SK-N-SH (cell line): ENCODE measurements around the gene SNX8. TPM values are rescaled to one million over a fixed set of nuclear protein-coding genes. Genes with fewer than 3 reads are reported as not detected.
"Not testable (repeated sequence)": the region's sequence is repeated elsewhere in the genome, so short reads cannot be mapped to it uniquely, and the experiment has no call there.

ENCODE experiments used
- CTCF ChIA-PET: fragments of 300-600, 350-600 bp; formaldehyde crosslinking; extraction: SDS; loops from one replicate; lab custom pipeline; 2021; lab: Yijun Ruan, JAX
- POLR2A ChIA-PET: fragments of 350-600 bp; sonication (Branson Sonifier 250); formaldehyde crosslinking; extraction: SDS; loops from one replicate; lab custom pipeline; 2020; ENCODE audit warnings: antibody characterized with exemption, inconsistent platforms; lab: Yijun Ruan, JAX
- DNase-seq: peaks from one replicate; pipeline ENCODE4 v3.0.0; 2012
- H2AFZ ChIP-seq: fragments of 200-600 bp; sonication (generic); 2 replicates; pipeline ENCODE4 v1.8.1; 2016; ENCODE audit warnings: antibody characterized with exemption, mild to moderate bottlenecking, low read depth
- H3F3A ChIP-seq: fragments of 200-600 bp; sonication (generic); replicated peaks from 2 replicates; pipeline ENCODE3; 2016; ENCODE audit warnings: antibody characterized with exemption, mild to moderate bottlenecking; ENCODE audit not compliant: insufficient read depth
- H3K27ac ChIP-seq, 2 experiments: fragments of 200-500 bp in 1 of 2; fragments of 200-600 bp in 1 of 2; sonication (Bioruptor generic) in 1 of 2; sonication (generic), shearing (Covaris generic) in 1 of 2; 2 replicates each; pipeline versions ENCODE4 v1.5.1 to v1.6.1; 2014 to 2016; ENCODE audit warnings: low read depth in 2 of 2, inconsistent platforms in 1 of 2, low read length in 1 of 2, mild to moderate bottlenecking in 1 of 2, mixed read lengths in 1 of 2
- H3K27me3 ChIP-seq: fragments of 200-600 bp; sonication (generic), shearing (Covaris generic); 2 replicates; pipeline ENCODE4 v1.6.1; 2016; ENCODE audit warnings: mixed run types; ENCODE audit not compliant: insufficient read depth
- H3K36me3 ChIP-seq, 2 experiments: fragments of 200-500 bp in 1 of 2; fragments of 200-600 bp in 1 of 2; sonication (Bioruptor generic) in 1 of 2; sonication (generic) in 1 of 2; replicated peaks in 1 of 2; 2 replicates each; pipeline versions ENCODE3 to v1.5.1; 2014 to 2016; ENCODE audit warnings: low read length in 1 of 2, mild to moderate bottlenecking in 1 of 2; ENCODE audit not compliant: insufficient read depth in 2 of 2, control insufficient read depth in 1 of 2
- H3K4me1 ChIP-seq, 2 experiments: fragments of 200-500 bp in 1 of 2; fragments of 200-600 bp in 1 of 2; sonication (Bioruptor generic) in 1 of 2; sonication (generic), shearing (Covaris generic) in 1 of 2; 2 replicates each; pipeline versions ENCODE4 v1.5.1 to v1.6.1; 2014 to 2016; ENCODE audit warnings: low read depth in 1 of 2, low read length in 1 of 2, mixed run types in 1 of 2; ENCODE audit not compliant: insufficient read depth in 2 of 2, control insufficient read depth in 1 of 2
- H3K4me2 ChIP-seq: fragments of 200-600 bp; sonication (generic), shearing (Covaris generic); 2 replicates; pipeline ENCODE4 v1.6.1; 2017; ENCODE audit warnings: mixed run types
- H3K4me3 ChIP-seq, 2 experiments: fragments of 200-500 bp in 1 of 2; fragments of 200-600 bp in 1 of 2; sonication (Bioruptor generic) in 1 of 2; sonication (generic), shearing (Covaris generic) in 1 of 2; 2 replicates each; pipeline versions ENCODE4 v1.5.1 to v1.8.1; 2014 to 2016; ENCODE audit warnings: low read depth in 2 of 2, inconsistent platforms in 1 of 2, low read length in 1 of 2, mild to moderate bottlenecking in 1 of 2, mixed read lengths in 1 of 2, moderate library complexity in 1 of 2
- H3K79me2 ChIP-seq: fragments of 200-600 bp; sonication (generic); 2 replicates; pipeline ENCODE4 v1.8.1; 2017; ENCODE audit warnings: mild to moderate bottlenecking; ENCODE audit not compliant: insufficient read depth
- H3K9ac ChIP-seq: fragments of 200-600 bp; sonication (generic); 2 replicates; pipeline ENCODE4 v1.6.1; 2017; ENCODE audit warnings: mixed run types
- H3K9me2 ChIP-seq: fragments of 200-600 bp; sonication (generic); 2 replicates; pipeline ENCODE4 v1.6.1; 2017; ENCODE audit warnings: mixed run types
- H3K9me3 ChIP-seq: fragments of 200-600 bp; sonication (generic); 2 replicates; pipeline ENCODE4 v1.6.1; 2017; ENCODE audit warnings: mixed run types, mild to moderate bottlenecking, moderate library complexity
- H4K20me1 ChIP-seq: fragments of 200-600 bp; sonication (generic); 2 replicates; pipeline ENCODE4 v1.6.1; 2017; ENCODE audit warnings: mild to moderate bottlenecking, mixed run types; ENCODE audit not compliant: insufficient read depth
- CHD2 ChIP-seq: fragments of 150-350 bp; IDR thresholded peaks from 2 replicates; pipeline ENCODE4 v1.6.1; 2018; ENCODE audit warnings: low read length; ENCODE audit not compliant: partially characterized antibody
- EP300 ChIP-seq, 2 experiments: IDR thresholded peaks; 2 replicates each; pipeline versions ENCODE4 v1.4.0 to v1.6.1; 2012; ENCODE audit warnings: borderline replicate concordance in 1 of 2, low read depth in 1 of 2, low read length in 1 of 2
- FOSL2 ChIP-seq: IDR thresholded peaks from 2 replicates; pipeline ENCODE4 v1.4.0; 2012; ENCODE audit warnings: low read depth, mild to moderate bottlenecking, moderate library complexity, borderline replicate concordance
- FOXM1 ChIP-seq: IDR thresholded peaks from 2 replicates; pipeline ENCODE4 v1.4.0; 2012; ENCODE audit warnings: low read depth, mild to moderate bottlenecking
- MXI1 ChIP-seq: IDR thresholded peaks from 2 replicates; pipeline ENCODE4 v1.6.1; 2012; ENCODE audit warnings: mild to moderate bottlenecking, low read depth, low read length, improper control_type of control experiment
- RAD21 ChIP-seq: IDR thresholded peaks from 2 replicates; pipeline ENCODE4 v1.6.1; 2012; ENCODE audit warnings: mild to moderate bottlenecking, low read length
- WGBS: methylation state at CpG from one replicate; pipeline ENCODE4 v1.1.6; 2017; ENCODE audit warnings: low lambda C conversion rate; 5-methylcytosine and 5-hydroxymethylcytosine counted together
- polyA plus RNA-seq, 3 experiments: library from polyadenylated mRNA; depleted of rRNA; stranded (reverse); fragments of >200 nt; gene quantifications; 2 replicates each; pipeline ENCODE4 v1.2.3, GENCODE V29; 2012
- TF ChIP-seq, protein P1 (sequence below): IDR thresholded peaks from 2 replicates; pipeline ENCODE4; 2012
- TF ChIP-seq, protein P2 (sequence below): IDR thresholded peaks from 2 replicates; pipeline ENCODE4 v1.4.0; 2012; ENCODE audit warnings: low read depth, borderline replicate concordance

Gene SNX8
- polyA plus RNA-seq, 1 of the 3 experiments (the other 2 are of a cell fraction), result 20.6 TPM

DNA sequence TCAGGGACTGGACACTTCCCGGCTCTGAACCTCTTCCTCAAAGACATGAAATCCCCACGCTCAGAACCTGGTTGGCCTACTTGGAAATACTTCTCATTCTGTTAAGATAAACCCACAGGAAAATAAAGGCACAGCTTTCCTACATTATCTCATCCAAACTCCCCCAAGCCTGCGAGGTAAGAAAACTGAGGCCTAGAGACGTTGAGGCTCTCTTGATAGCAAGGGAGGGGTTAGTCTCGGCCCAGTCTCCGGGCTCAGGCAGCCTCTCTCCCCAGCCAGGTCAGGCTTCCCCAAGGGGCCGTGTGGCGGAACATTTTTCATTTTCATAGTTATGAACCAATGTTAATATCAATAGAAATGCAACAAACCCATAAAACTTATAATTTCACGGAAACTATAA, 35.8 kb upstream of the SNX8 start:
- H3K36me3 ChIP-seq, result no peaks in the 10 kb centered on the region
- TF ChIP-seq RAD21, result no peak
- no peak for TF ChIP-seq CHD2
- TF ChIP-seq EP300 (IDR thresholded peaks at IDR 0.05; ENCODE audit: borderline replicate concordance in 1 of 2, low read depth in 1 of 2, low read length in 1 of 2), result no peak
- TF ChIP-seq, protein P1, sequence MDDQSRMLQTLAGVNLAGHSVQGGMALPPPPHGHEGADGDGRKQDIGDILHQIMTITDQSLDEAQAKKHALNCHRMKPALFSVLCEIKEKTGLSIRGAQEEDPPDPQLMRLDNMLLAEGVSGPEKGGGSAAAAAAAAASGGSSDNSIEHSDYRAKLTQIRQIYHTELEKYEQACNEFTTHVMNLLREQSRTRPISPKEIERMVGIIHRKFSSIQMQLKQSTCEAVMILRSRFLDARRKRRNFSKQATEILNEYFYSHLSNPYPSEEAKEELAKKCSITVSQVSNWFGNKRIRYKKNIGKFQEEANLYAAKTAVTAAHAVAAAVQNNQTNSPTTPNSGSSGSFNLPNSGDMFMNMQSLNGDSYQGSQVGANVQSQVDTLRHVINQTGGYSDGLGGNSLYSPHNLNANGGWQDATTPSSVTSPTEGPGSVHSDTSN, result no peak
- no peak for TF ChIP-seq FOSL2
- no peak for TF ChIP-seq FOXM1
- no peak for TF ChIP-seq MXI1
- TF ChIP-seq, protein P2, sequence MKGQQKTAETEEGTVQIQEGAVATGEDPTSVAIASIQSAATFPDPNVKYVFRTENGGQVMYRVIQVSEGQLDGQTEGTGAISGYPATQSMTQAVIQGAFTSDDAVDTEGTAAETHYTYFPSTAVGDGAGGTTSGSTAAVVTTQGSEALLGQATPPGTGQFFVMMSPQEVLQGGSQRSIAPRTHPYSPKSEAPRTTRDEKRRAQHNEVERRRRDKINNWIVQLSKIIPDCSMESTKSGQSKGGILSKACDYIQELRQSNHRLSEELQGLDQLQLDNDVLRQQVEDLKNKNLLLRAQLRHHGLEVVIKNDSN, result no peak
- peaks cover 5 to 7% of the 10 kb centered on the region in 2 experiments; a peak in 2 of 4 replicates for H3K4me1 ChIP-seq
- H3K27ac ChIP-seq, result no peak overlapping the region
- H3K9ac ChIP-seq, result no peak overlapping the region
- WGBS, result 97% methylated on average over 9 of the region's 9 CpGs
- H3K9me3 ChIP-seq, result no peaks in the 10 kb centered on the region
- peaks cover 49% of the 10 kb centered on the region for H3K79me2 ChIP-seq
- 0 out of 2 replicates have a peak, but pooled peaks cover under 1% of the 10 kb centered on the region for H4K20me1 ChIP-seq
- no peak overlapping the region for H2AFZ ChIP-seq
- H3K9me2 ChIP-seq, result no peaks in the 10 kb centered on the region
- no peak overlapping the region for H3K4me2 ChIP-seq
- CTCF ChIA-PET, result interaction anchor here (1.3 kb wide), 1 partner anchor 105 kb away, joined by 5 read pairs; no protein-coding TSS in a partner anchor
- H3F3A ChIP-seq, result peaks cover 3% of the 10 kb centered on the region
- H3K4me3 ChIP-seq, result no peak overlapping the region
- DNase-seq, result no peak
- H3K27me3 ChIP-seq, result no peaks in the 10 kb centered on the region
- POLR2A ChIA-PET, result no interaction called here

DNA sequence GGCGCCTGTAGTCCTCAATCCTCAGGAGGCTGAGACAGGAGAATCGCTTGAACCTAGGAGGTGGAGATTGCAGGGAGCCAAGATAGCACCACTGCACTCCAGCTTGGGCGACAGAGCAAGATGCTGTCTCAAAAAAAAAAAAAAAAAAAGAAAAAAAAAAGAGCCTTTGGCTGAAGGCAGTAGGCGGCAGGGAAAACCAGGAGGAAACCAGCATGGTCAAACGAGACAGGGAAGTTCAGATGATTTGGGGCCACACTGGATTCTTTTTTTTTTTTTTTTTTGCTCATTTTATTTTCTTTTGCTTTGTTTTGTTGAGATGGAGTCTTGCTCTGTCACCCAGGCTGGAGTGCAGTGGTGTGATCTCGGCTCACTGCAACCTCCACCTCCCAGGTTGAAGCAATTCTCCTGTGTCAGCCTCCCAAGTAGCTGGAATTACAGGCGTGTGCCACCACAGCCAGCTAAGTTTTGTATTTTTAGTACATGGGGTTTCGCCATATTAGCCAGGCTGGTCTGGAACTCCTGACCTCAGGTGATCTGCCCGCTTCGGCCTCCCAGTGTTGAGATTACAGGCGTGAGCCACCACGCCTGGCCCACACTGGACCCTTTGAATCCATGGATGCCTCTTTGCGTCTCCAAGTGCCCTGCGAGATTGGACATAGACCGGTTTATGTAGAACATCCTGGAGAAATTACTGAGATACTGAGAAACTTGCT, 33.3 kb upstream of the SNX8 start:
- H3K4me3 ChIP-seq, POLR2A ChIA-PET, H3F3A ChIP-seq, H2AFZ ChIP-seq, H3K9ac ChIP-seq, H3K9me2 ChIP-seq, H3K9me3 ChIP-seq, H3K4me1 ChIP-seq, H3K4me2 ChIP-seq, H3K27me3 ChIP-seq, H4K20me1 ChIP-seq, DNase-seq, H3K36me3 ChIP-seq: not testable (repeated sequence)
- CTCF ChIA-PET, result interaction anchor here (0.6 to 2.6 kb wide), 38 partner anchors 10 to 1225 kb away, joined by 3 to 23 read pairs (median 4); partner anchors contain the start of genes MRM2 and NUDT1
- peaks cover 39% of the 10 kb centered on the region; the same call in 1 of the 2 replicates for H3K79me2 ChIP-seq
- H3K27ac ChIP-seq, result peak overlapping the region in 1 of 2 experiments; percentile 11; a peak in 1 of 4 replicates
- 92% methylated on average over 15 of the region's 15 CpGs for WGBS
